Endothelial cell of umbilical vein (primary cell): Measurements from ENCODE around the gene CACNA1A. TPM values are rescaled to one million over a fixed set of nuclear protein-coding genes. Genes with fewer than 3 reads are reported as not detected.

Source experiments
- BruUV-seq: library from RNA; stranded (reverse); fragments of 400-500 nt; replicated peaks from 2 replicates; lab custom pipeline; 2021; lab: Mats Ljungman, UMichigan
- CTCF ChIA-PET: fragments of 300-600, 350-600 bp; sonication (Branson Sonifier 250); formaldehyde crosslinking; loops from one replicate; lab custom pipeline; 2021; ENCODE audit warnings: antibody characterized with exemption, inconsistent platforms; lab: Charles Lee
- POLR2A ChIA-PET: fragments of 300-600, 350-600 bp; sonication (Branson Sonifier 250); formaldehyde crosslinking; loops from one replicate; lab custom pipeline; 2021; ENCODE audit warnings: antibody characterized with exemption, inconsistent platforms; lab: Charles Lee
- DNase-seq: peaks from one replicate; pipeline ENCODE4 v3.0.0-alpha.2; 2011; ENCODE audit warnings: low read depth, low spot score
- FAIRE-seq: peaks from 2 replicates; lab custom pipeline; 2011; peaks lifted over from hg19 to GRCh38; lab: Jason Lieb, UNC
- H2AFZ ChIP-seq: 2 replicates; pipeline ENCODE4 v1.6.0; 2012; ENCODE audit warnings: low read depth, low read length, control low read depth, inconsistent platforms
- H3K27ac ChIP-seq: 2 replicates; pipeline ENCODE4 v1.5.1; 2011; ENCODE audit warnings: low read depth, mild to moderate bottlenecking, control low read depth, low read length, moderate library complexity; ENCODE audit not compliant: insufficient read depth
- H3K27me3 ChIP-seq, 2 experiments: 2 replicates each; pipeline versions ENCODE4 v1.6.0 to v1.6.1; 2011; ENCODE audit warnings: low read length in 2 of 2, mixed read lengths in 1 of 2; ENCODE audit not compliant: control insufficient read depth in 2 of 2, insufficient read depth in 2 of 2
- H3K36me3 ChIP-seq, 2 experiments: 2 replicates in 1 of 2; 3 replicates in 1 of 2; pipeline ENCODE4 v1.5.1; 2011; ENCODE audit warnings: low read length in 2 of 2, mild to moderate bottlenecking in 1 of 2, moderate library complexity in 1 of 2; ENCODE audit not compliant: control insufficient read depth in 2 of 2, insufficient read depth in 2 of 2; ENCODE audit errors: extremely low read depth in 1 of 2
- H3K4me1 ChIP-seq: 3 replicates; pipeline ENCODE4 v1.5.1; 2011; ENCODE audit warnings: mild to moderate bottlenecking, low read length; ENCODE audit not compliant: control insufficient read depth, insufficient read depth; ENCODE audit errors: extremely low read depth
- H3K4me2 ChIP-seq: 2 replicates; pipeline ENCODE4 v1.6.1; 2011; ENCODE audit warnings: low read length, control low read depth, mixed read lengths; ENCODE audit not compliant: insufficient read depth
- H3K4me3 ChIP-seq, 3 experiments: fragments of 200-600 bp in 1 of 3; sonication (generic), shearing (Covaris generic) in 1 of 3; replicated peaks in 1 of 3; 2 replicates each; pipeline ENCODE4 v1.5.1; 2011 to 2016; ENCODE audit warnings: control low read depth in 3 of 3, low read length in 3 of 3, mild to moderate bottlenecking in 2 of 3, inconsistent platforms in 1 of 3, low read depth in 1 of 3, moderate library complexity in 1 of 3; ENCODE audit not compliant: insufficient read depth in 1 of 3
- H3K79me2 ChIP-seq: 2 replicates; pipeline ENCODE4 v1.6.0; 2012; ENCODE audit warnings: low read length, inconsistent platforms; ENCODE audit not compliant: control insufficient read depth, insufficient read depth
- H3K9ac ChIP-seq: replicated peaks from 2 replicates; pipeline ENCODE3; 2011; ENCODE audit warnings: low read length, control low read depth; ENCODE audit not compliant: insufficient read depth; ENCODE audit errors: extremely low read depth
- H3K9me1 ChIP-seq: replicated peaks from 3 replicates; pipeline ENCODE4 v1.6.0; 2011; ENCODE audit warnings: mild to moderate bottlenecking, low read length; ENCODE audit not compliant: control insufficient read depth, insufficient read depth; ENCODE audit errors: extremely low read depth
- H3K9me3 ChIP-seq: replicated peaks from 2 replicates; pipeline ENCODE4 v1.5.1; 2012; ENCODE audit warnings: low read length, inconsistent platforms; ENCODE audit not compliant: control insufficient read depth, insufficient read depth
- H4K20me1 ChIP-seq: replicated peaks from 2 replicates; pipeline ENCODE3; 2011; ENCODE audit warnings: mild to moderate bottlenecking, low read length; ENCODE audit not compliant: control insufficient read depth, insufficient read depth; ENCODE audit errors: extremely low read depth
- CTCF ChIP-seq, 2 donors: IDR thresholded peaks; 1 replicate in 1 of 2; 2 replicates in 1 of 2; pipeline ENCODE4 v1.5.1; 2011; ENCODE audit warnings: low read length in 2 of 2, mild to moderate bottlenecking in 2 of 2, moderate library complexity in 2 of 2, control low read depth in 1 of 2, inconsistent platforms in 1 of 2, low read depth in 1 of 2; ENCODE audit not compliant: insufficient read depth in 1 of 2; ENCODE audit errors: extremely low read depth in 1 of 2
- EZH2 ChIP-seq: IDR thresholded peaks from 2 replicates; pipeline ENCODE4 v1.6.1; 2012; ENCODE audit warnings: borderline replicate concordance, low read depth, mild to moderate bottlenecking, moderate library complexity, low read length, inconsistent platforms; ENCODE audit not compliant: severe bottlenecking
- FOS ChIP-seq: IDR thresholded peaks from 2 replicates; pipeline ENCODE4 v1.6.1; 2011; ENCODE audit warnings: mild to moderate bottlenecking, low read length, moderate library complexity, borderline replicate concordance; ENCODE audit not compliant: insufficient read depth
- GATA2 ChIP-seq: IDR thresholded peaks from 2 replicates; pipeline ENCODE4 v1.7.0; 2011; ENCODE audit warnings: low read depth, mild to moderate bottlenecking, moderate library complexity, mixed read lengths, low read length; ENCODE audit not compliant: insufficient read length, insufficient read depth
- JUN ChIP-seq: IDR thresholded peaks from 2 replicates; pipeline ENCODE4 v1.6.1; 2011; ENCODE audit warnings: borderline replicate concordance, low read depth; ENCODE audit not compliant: insufficient read length, insufficient read depth
- POLR2AphosphoS5 ChIP-seq: IDR thresholded peaks from 2 replicates; pipeline ENCODE4 v1.6.1; 2012; ENCODE audit warnings: low read depth, mild to moderate bottlenecking, control low read depth, low read length, moderate library complexity; ENCODE audit not compliant: insufficient read depth
- dilution Hi-C: fragments of 300-500 bp; cut with MboI; formaldehyde crosslinking; loops from one replicate; pipeline ENCODE4 v1.15.0; 2019; ENCODE audit warnings: low sequenced_read_pairs; ENCODE audit not compliant: extremely low pct_ligation_motif_present
- intact Hi-C: fragments of 100-400 bp; cut with micrococcal nuclease; formaldehyde crosslinking; loops from one replicate; pipeline ENCODE4 v1.10.0; 2022
- polyA plus RNA-seq, 4 experiments: library from polyadenylated mRNA; depleted of rRNA in 3 of 4; stranded (reverse) in 3 of 4; unstranded in 1 of 4; fragments of >200 nt; gene quantifications; 2 replicates each; pipeline versions ENCODE4 v1.2.1 to v1.2.3, GENCODE V29; 2011 to 2012; ENCODE audit warnings: missing spikeins in 1 of 4
- total RNA-seq: library from RNA; stranded (reverse); gene quantifications from 2 replicates; pipeline ENCODE4 v1.2.3, GENCODE V29; 2021

The CACNA1A gene
- total and polyA plus RNA-seq, 2 donors (not counting 3 experiments of a cell fraction or from before 2014, with no cell fraction given): 0.17 to 0.38 TPM

DNA sequence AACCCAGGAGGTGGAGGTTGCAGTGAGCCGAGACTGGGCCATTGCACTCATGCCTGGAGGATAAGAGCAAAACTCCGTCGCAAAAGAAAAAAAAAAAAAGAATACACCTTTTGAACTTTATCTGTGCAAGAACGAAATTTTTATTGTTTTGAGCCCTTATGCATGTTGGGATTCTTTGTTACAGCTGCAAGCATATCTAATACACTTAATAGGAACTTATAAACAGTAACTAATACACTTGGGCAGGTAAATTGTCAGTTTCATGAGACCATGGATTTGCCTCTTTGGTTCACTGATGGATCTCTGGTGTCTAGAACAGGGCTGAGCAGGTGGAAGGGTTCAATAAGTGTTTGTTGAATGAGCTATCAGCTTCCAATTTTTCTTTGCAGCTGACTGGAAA, 108.1 kb downstream of the CACNA1A start:
- peak overlapping the region; percentile 83 for H3K27ac ChIP-seq
- no peak overlapping the region for H2AFZ ChIP-seq

More for the DNA sequence above, 108.1 kb downstream of the CACNA1A start:
- H3K4me1 ChIP-seq: peaks cover 18% of the 10 kb centered on the region
- no peaks in the 10 kb centered on the region for H4K20me1 ChIP-seq
- CTCF ChIA-PET: interaction anchor here (0.9 to 3.1 kb wide), 5 partner anchors 11 to 177 kb away, joined by 3 to 14 read pairs (median 4); no protein-coding TSS in a partner anchor
- no peaks in the 10 kb centered on the region for H3K79me2 ChIP-seq
- no peaks in the 10 kb centered on the region for H3K9me1 ChIP-seq
- no peaks in the 10 kb centered on the region for H3K9me3 ChIP-seq
- FAIRE-seq (no peak), DNase-seq (no peak)
- no peaks in the 10 kb centered on the region for H3K36me3 ChIP-seq
- intact Hi-C loops: no loop called here
- dilution Hi-C loops: no loop called here
- POLR2A ChIA-PET: no interaction called here
- no TSS peak for BruUV-seq
- H3K4me2 ChIP-seq: peak overlapping the region; percentile 54
- no peak overlapping the region for H3K4me3 ChIP-seq
- TF ChIP-seq POLR2AphosphoS5 (no peak), EZH2 (no peak), CTCF (IDR thresholded peaks at IDR 0.05; ENCODE audit: extremely low read depth in 1 of 2, insufficient read depth in 1 of 2, low read depth in 1 of 2, low read length in 2 of 2) (no peak), GATA2 (no peak), FOS (no peak), JUN (no peak)
- H3K27me3 ChIP-seq: no peaks in the 10 kb centered on the region
- no peak overlapping the region for H3K9ac ChIP-seq
